ENCODE results near the gene MCC.

DNA sequence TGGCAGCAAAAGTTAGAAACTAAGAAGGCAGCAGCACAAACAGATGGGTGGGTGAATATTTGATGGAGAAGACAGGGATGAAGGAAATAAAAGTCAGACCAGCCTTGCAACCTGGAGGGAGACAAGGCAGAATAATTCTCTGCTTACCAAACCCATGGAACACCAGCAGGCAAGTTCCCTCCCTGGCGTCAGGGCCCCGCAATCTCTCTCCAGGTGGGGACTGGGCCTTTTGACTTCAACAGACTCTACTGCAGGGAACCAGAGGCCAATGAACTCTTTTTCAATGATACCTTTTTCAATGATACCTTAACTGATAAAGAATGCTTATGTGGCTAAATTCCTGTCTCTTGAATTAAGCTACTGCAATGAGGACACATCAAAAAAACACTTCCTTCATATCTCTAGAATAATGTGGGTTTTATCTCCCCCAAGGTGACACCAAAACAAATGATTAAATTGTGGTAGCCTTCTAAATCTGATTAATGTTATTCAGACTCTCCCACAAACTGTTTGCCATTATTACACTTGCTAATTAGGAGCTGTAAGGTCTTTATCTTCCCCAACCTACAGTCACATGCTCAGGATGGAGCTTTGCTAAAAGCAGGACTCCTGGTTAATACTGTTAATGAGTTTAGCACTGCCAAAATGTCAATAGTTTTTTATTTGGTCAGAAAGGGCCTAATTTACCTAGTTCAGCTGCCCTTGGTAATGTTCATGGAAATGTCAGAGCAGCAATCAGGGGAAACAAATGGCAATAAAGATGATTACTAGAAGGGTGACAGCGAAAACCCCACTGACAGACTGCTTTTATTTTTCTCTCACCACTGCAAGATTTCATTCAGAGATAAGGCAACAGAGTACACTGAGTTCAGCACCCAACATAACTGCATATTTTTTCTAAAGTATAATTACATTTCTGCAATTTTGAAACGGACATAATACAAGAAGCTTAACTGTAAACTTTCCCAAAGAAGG, 218.9 kb downstream of the MCC start:
- TF ChIP-seq POLR2A (IDR thresholded peaks at IDR 0.05) (no peak), CTCF (IDR thresholded peaks at IDR 0.05) (no peak)
